ENCODE results near the gene RAB15.

- TF ChIP-seq CTCF (IDR thresholded peaks at IDR 0.05) = no peak
- TF ChIP-seq POLR2A (IDR thresholded peaks at IDR 0.05) = no peak
Observed at GRCh38 chr14:64987438-64987767, 15.3 kb upstream of the RAB15 start.
